Gastroesophageal sphincter (tissue), 4 donors: ENCODE results near the gene GCNT4. TPM values are rescaled to one million over a fixed set of nuclear protein-coding genes. Genes with fewer than 3 reads are reported as not detected.

ENCODE experiments used
- ATAC-seq: fragments of 150-250 bp; one replicate; pipeline ENCODE4 v1.9.1; 2016; ENCODE audit warnings: mild to moderate bottlenecking, moderate library complexity
- H3K27ac ChIP-seq, 4 donors: fragments of 200-600 bp; sonication (generic) in 3 of 4; 1 replicate in 3 of 4; 2 replicates in 1 of 4; pipeline ENCODE4 v1.5.1; 2016 to 2019
- H3K27me3 ChIP-seq: fragments of 200-600 bp; sonication (generic); one replicate; pipeline ENCODE4 v1.5.1; 2019
- H3K36me3 ChIP-seq, 2 donors: fragments of 200-600 bp; sonication (generic); one replicate each; pipeline ENCODE4 v1.5.1; 2019; ENCODE audit warnings: control low read depth in 1 of 2
- H3K4me1 ChIP-seq, 3 donors: fragments of 200-600 bp; sonication (generic); 1 replicate in 2 of 3; 2 replicates in 1 of 3; pipeline ENCODE4 v1.5.1; 2016 to 2019; ENCODE audit warnings: control low read depth in 2 of 3
- H3K4me3 ChIP-seq, 2 donors: fragments of 200-600 bp; sonication (generic); one replicate each; pipeline ENCODE4 v1.5.1; 2019; ENCODE audit warnings: mild to moderate bottlenecking in 1 of 2, moderate library complexity in 1 of 2
- H3K9me3 ChIP-seq, 3 donors: fragments of 200-600 bp; sonication (generic); one replicate each; pipeline ENCODE4 v1.5.1; 2017 to 2019; ENCODE audit warnings: control low read depth in 2 of 3
- CTCF ChIP-seq, 4 experiments: fragments of 200-600 bp in 2 of 4; fragments of 450-650 bp in 2 of 4; sonication (generic) in 1 of 4; IDR thresholded peaks; one replicate each; pipeline ENCODE4 v1.5.1; 2017 to 2019; ENCODE audit warnings: antibody characterized with exemption in 4 of 4, mild to moderate bottlenecking in 2 of 4, moderate library complexity in 2 of 4
- EP300 ChIP-seq: sonication (generic); formaldehyde crosslinking; IDR thresholded peaks from one replicate; pipeline ENCODE4 v1.6.1; 2017; ENCODE audit warnings: antibody characterized with exemption, mild to moderate bottlenecking
- POLR2A ChIP-seq, 2 donors: fragments of 450-650 bp; IDR thresholded peaks; one replicate each; pipeline ENCODE4 v1.6.1; 2017; ENCODE audit warnings: antibody characterized with exemption in 2 of 2, mild to moderate bottlenecking in 2 of 2, moderate library complexity in 1 of 2
- POLR2AphosphoS5 ChIP-seq: sonication (generic); formaldehyde crosslinking; IDR thresholded peaks from one replicate; pipeline ENCODE4 v1.6.1; 2017; ENCODE audit warnings: antibody characterized with exemption
- WGBS, 2 donors: methylation state at CpG; one replicate each; pipeline ENCODE4 v1.1.5; 2018; ENCODE audit warnings: low coverage in 1 of 2; 5-methylcytosine and 5-hydroxymethylcytosine counted together
- total RNA-seq, 4 donors: library from RNA; depleted of rRNA; stranded (reverse); fragments of >200 nt; gene quantifications; one replicate each; pipeline ENCODE4 v1.1.0, GENCODE V29; 2016

The GCNT4 gene
- total RNA-seq, 4 donors from 2014 or later = 4.0 to 14.3 (median 6.0) TPM

- H3K27me3 ChIP-seq = no peaks in the 10 kb centered on the region
- ATAC-seq = no peak
- H3K4me3 ChIP-seq = no peak overlapping the region
- H3K27ac ChIP-seq = no peak overlapping the region
- 74% methylated on average over 3 of the region's 3 CpGs; no CpG with 5 or more reads in 1 of the 2 donors for WGBS, 2 donors
- no peaks in the 10 kb centered on the region for H3K4me1 ChIP-seq
- TF ChIP-seq POLR2AphosphoS5 (no peak), CTCF (IDR thresholded peaks at IDR 0.05) (no peak), EP300 (no peak), POLR2A (IDR thresholded peaks at IDR 0.05) (no peak)
- no peaks in the 10 kb centered on the region for H3K36me3 ChIP-seq
- no peaks in the 10 kb centered on the region for H3K9me3 ChIP-seq
Measured at GRCh38 chr5:75028090-75028489, 24.3 kb downstream of the GCNT4 start.

- no peaks in the 10 kb centered on the region for H3K36me3 ChIP-seq
- H3K4me1 ChIP-seq = no peaks in the 10 kb centered on the region
- no peak overlapping the region for H3K27ac ChIP-seq
- ATAC-seq = no peak
- WGBS, 2 donors = 70 to 78% methylated on average over 9 of the region's 9 CpGs
- H3K27me3 ChIP-seq = no peaks in the 10 kb centered on the region
- no peaks in the 10 kb centered on the region for H3K9me3 ChIP-seq
- TF ChIP-seq EP300 (no peak), POLR2A (IDR thresholded peaks at IDR 0.05) (no peak), CTCF (IDR thresholded peaks at IDR 0.05) (no peak), POLR2AphosphoS5 (no peak)
- H3K4me3 ChIP-seq = no peak overlapping the region
Measured at GRCh38 chr5:75023368-75024159, 28.8 kb downstream of the GCNT4 start.

GRCh38 chr5:75021800-75022199 is 30.6 kb downstream of the GCNT4 start:
- Histone ChIP-seq H3K4me3 (no peak overlapping the region), H3K9me3 (no peaks in the 10 kb centered on the region), H3K27me3 (no peaks in the 10 kb centered on the region), H3K36me3 (no peaks in the 10 kb centered on the region), H3K4me1 (no peaks in the 10 kb centered on the region), H3K27ac (no peak overlapping the region)
- no peak for ATAC-seq
- WGBS, 2 donors = 68 to 76% methylated on average over 3 to 4 of the region's 4 CpGs
- no peak for TF ChIP-seq CTCF (IDR thresholded peaks at IDR 0.05)
- no peak for TF ChIP-seq POLR2AphosphoS5
- TF ChIP-seq POLR2A (IDR thresholded peaks at IDR 0.05) = no peak
- TF ChIP-seq EP300 = no peak

GRCh38 chr5:75021219-75021618 is 31.1 kb downstream of the GCNT4 start:
- H3K4me3 ChIP-seq = no peak overlapping the region
- no peak for TF ChIP-seq POLR2AphosphoS5
- no peaks in the 10 kb centered on the region for H3K36me3 ChIP-seq
- H3K27me3 ChIP-seq = no peaks in the 10 kb centered on the region
- no peak overlapping the region for H3K27ac ChIP-seq
- no peaks in the 10 kb centered on the region for H3K4me1 ChIP-seq
- no peaks in the 10 kb centered on the region for H3K9me3 ChIP-seq
- no peak for ATAC-seq
- WGBS, 2 donors = 57% methylated on average over 3 of the region's 3 CpGs; no CpG with 5 or more reads in 1 of the 2 donors

GRCh38 chr5:75020016-75020656 is 32.2 kb downstream of the GCNT4 start:
- no peaks in the 10 kb centered on the region for H3K9me3 ChIP-seq
- WGBS, 2 donors = 75 to 76% methylated on average over 4 of the region's 10 CpGs

More at GRCh38 chr5:75020016-75020656, 32.2 kb downstream of the GCNT4 start:
- no peak for ATAC-seq
- TF ChIP-seq POLR2A (IDR thresholded peaks at IDR 0.05) (no peak), CTCF (IDR thresholded peaks at IDR 0.05) (no peak), POLR2AphosphoS5 (no peak), EP300 (no peak)
- no peak overlapping the region for H3K4me3 ChIP-seq
- no peaks in the 10 kb centered on the region for H3K4me1 ChIP-seq
- no peaks in the 10 kb centered on the region for H3K27me3 ChIP-seq
- no peaks in the 10 kb centered on the region for H3K36me3 ChIP-seq
- H3K27ac ChIP-seq = no peak overlapping the region
